IPS-18a (cell line): ENCODE measurements around the gene LINC00237.

Source experiments
- H3K27ac ChIP-seq: one replicate; pipeline ENCODE4 v1.5.1; 2013; ENCODE audit warnings: low read length
- H3K27me3 ChIP-seq: one replicate; pipeline ENCODE4 v1.6.1; 2013; ENCODE audit warnings: mild to moderate bottlenecking, low read length; ENCODE audit not compliant: control insufficient read depth, insufficient read depth
- H3K36me3 ChIP-seq: one replicate; pipeline ENCODE4 v1.6.1; 2013; ENCODE audit warnings: low read depth, low read length; ENCODE audit not compliant: control insufficient read depth
- H3K4me1 ChIP-seq: one replicate; pipeline ENCODE4 v1.6.1; 2013; ENCODE audit warnings: low read depth, low read length; ENCODE audit not compliant: control insufficient read depth
- H3K4me3 ChIP-seq: one replicate; pipeline ENCODE4 v1.5.1; 2013; ENCODE audit warnings: low read length
- H3K9ac ChIP-seq: one replicate; pipeline ENCODE4 v1.6.1; 2013; ENCODE audit warnings: mild to moderate bottlenecking, low read length, moderate library complexity
- H3K9me3 ChIP-seq: one replicate; pipeline ENCODE4 v1.6.1; 2013; ENCODE audit warnings: low read depth, low read length; ENCODE audit not compliant: control insufficient read depth

The LINC00237 gene

GRCh38 chr20:21103582-21104465, 2.3 kb downstream of the LINC00237 start:
- no peak overlapping the region for H3K9ac ChIP-seq
- H3K36me3 ChIP-seq: no peaks in the 10 kb centered on the region
- H3K9me3 ChIP-seq: no peaks in the 10 kb centered on the region
- H3K4me3 ChIP-seq: peak overlapping the region; percentile 69
- H3K4me1 ChIP-seq: peaks cover 41% of the 10 kb centered on the region
- H3K27ac ChIP-seq: no peak overlapping the region
- peaks cover 100% of the 10 kb centered on the region for H3K27me3 ChIP-seq

DNA sequence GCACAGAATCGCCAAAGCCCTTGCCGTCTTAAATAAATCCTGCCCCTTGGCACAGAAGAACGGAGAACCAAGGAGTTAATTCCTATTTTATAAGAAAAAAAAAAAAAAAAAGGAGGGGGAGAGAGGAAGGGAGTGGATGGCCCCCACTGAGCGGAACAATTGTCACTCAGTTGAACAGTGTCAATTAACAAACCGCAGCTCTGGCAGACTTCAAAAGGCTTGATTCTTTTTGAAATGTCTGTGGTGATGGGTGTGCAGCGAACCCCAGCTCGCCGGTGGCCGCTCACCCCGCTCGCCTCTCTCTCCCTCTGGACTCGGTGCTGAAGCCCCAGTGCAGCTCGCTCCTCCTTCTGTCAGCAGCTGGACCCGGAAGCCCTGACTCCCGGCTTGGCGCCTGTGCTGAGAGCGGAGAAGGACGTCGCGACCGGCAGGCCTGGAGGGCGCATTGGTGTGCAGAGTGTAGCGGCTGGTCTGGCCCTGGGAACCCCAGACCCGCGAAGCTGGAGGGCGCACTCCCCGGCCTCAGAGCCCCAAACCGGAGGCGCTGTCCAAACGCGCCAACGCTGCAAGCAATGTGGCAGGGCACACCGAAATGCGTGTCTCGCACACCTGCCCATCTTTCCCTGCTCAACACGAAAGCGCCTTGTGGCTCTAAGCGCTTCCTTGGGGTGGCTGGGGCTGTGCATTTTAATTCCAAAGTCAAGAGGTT, 3.4 kb downstream of the LINC00237 start:
- Histone ChIP-seq H3K9me3 (no peaks in the 10 kb centered on the region), H3K27me3 (peaks cover 100% of the 10 kb centered on the region), H3K9ac (no peak overlapping the region), H3K4me1 (peaks cover 43% of the 10 kb centered on the region), H3K4me3 (peak overlapping the region; percentile 69), H3K36me3 (no peaks in the 10 kb centered on the region), H3K27ac (no peak overlapping the region)

DNA sequence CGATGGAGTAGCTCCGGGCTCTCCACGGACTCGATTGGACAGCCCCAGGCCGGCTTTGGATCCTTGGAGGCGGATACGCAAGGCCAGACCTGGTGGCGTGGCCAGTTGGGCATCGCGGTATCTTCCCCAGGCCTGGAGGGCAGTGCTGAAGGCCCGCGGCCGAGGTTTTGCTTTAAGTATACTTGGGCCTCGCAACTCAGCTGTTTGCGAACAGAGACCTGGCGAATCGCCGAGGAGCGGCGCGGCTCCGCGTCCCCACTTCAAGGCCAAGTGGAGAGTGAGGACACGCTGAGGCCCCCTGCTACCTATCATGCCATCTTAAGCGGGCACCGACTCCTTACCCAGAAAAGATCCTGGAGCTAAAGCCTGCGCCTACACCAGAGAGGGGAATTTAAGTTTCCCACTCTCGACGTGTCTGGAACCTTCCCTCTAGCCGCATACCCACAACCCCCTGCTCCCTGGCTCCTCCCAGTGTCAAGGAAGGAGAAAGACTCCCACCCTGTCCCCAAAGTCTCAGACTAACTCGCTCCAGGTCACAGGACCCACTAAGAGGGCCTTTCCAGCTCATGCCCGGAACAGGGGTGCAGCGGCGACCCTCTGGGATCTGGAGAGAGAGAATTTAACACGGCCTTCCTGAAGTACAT, 4.1 kb downstream of the LINC00237 start:
- Histone ChIP-seq H3K9ac (peak overlapping the region; percentile 44), H3K27ac (no peak overlapping the region), H3K4me1 (peaks cover 41% of the 10 kb centered on the region), H3K27me3 (peaks cover 100% of the 10 kb centered on the region), H3K36me3 (no peaks in the 10 kb centered on the region), H3K4me3 (peak overlapping the region; percentile 69), H3K9me3 (no peaks in the 10 kb centered on the region)

DNA sequence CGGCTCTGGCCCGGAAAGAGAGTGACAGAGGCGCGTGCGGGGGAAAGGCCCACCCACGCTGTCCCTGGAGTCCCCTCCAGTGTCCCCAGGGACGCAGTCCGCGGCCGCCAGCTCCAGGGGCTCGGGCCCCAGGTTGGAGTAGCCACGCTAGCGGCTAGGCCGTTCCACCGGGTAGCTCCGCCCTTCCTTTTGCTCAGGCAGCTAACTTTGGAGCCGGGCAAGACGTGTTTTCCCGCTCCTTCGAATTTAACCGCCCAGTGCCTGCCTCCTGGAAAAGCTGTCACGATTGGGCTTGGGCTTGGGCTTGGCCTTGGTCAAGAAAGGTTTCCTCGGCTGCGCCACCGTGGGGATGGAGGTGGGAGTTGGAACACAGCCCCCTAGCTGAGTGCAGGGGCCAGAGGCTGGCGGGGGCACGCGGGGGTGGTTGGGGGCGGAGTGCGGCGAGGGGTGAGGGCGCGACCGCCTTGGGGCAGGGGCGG, 4.7 kb downstream of the LINC00237 start:
- Histone ChIP-seq H3K36me3 (no peaks in the 10 kb centered on the region), H3K27me3 (peaks cover 100% of the 10 kb centered on the region), H3K9me3 (no peaks in the 10 kb centered on the region), H3K4me3 (peak overlapping the region; percentile 69), H3K9ac (peak overlapping the region; percentile 65), H3K4me1 (peaks cover 35% of the 10 kb centered on the region), H3K27ac (no peak overlapping the region)

GRCh38 chr20:21100578-21101452, 5.3 kb downstream of the LINC00237 start:
- H3K4me3 ChIP-seq: peak overlapping the region; percentile 69
- H3K9me3 ChIP-seq: no peaks in the 10 kb centered on the region
- no peaks in the 10 kb centered on the region for H3K36me3 ChIP-seq
- peaks cover 33% of the 10 kb centered on the region for H3K4me1 ChIP-seq
- H3K9ac ChIP-seq: peak overlapping the region; percentile 65
- H3K27ac ChIP-seq: no peak overlapping the region
- peaks cover 98% of the 10 kb centered on the region for H3K27me3 ChIP-seq

GRCh38 chr20:21099751-21100577, 6.2 kb downstream of the LINC00237 start:
- Histone ChIP-seq H3K4me3 (peak overlapping the region; percentile 69), H3K4me1 (peaks cover 32% of the 10 kb centered on the region), H3K9me3 (no peaks in the 10 kb centered on the region), H3K9ac (peak overlapping the region; percentile 65), H3K27me3 (peaks cover 95% of the 10 kb centered on the region), H3K36me3 (no peaks in the 10 kb centered on the region), H3K27ac (no peak overlapping the region)

GRCh38 chr20:21096321-21097043, 9.7 kb downstream of the LINC00237 start:
- no peaks in the 10 kb centered on the region for H3K36me3 ChIP-seq
- H3K27me3 ChIP-seq: peaks cover 66% of the 10 kb centered on the region
- peaks cover 14% of the 10 kb centered on the region for H3K4me1 ChIP-seq
- no peak overlapping the region for H3K4me3 ChIP-seq
- H3K9ac ChIP-seq: no peak overlapping the region
- H3K27ac ChIP-seq: no peak overlapping the region
- no peaks in the 10 kb centered on the region for H3K9me3 ChIP-seq

DNA sequence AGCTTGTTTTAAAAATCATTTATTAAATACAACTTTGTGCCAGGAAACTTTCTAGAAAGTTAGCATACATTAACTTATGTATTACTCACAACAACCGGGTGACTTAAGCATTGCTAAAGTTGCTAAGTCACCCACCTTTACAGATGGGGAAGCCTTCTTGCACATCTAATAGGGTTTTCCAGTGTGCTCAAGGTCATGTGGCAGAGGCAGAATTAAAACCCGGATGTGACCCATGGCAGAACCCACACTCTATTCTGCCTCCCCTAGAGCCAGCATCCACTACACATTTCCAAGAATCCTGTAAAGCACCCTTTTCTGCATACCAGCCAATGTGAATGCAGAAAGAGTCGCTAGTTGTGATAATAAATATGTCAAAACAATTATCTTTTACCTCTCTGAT, 13.4 kb downstream of the LINC00237 start:
- Histone ChIP-seq H3K36me3 (no peaks in the 10 kb centered on the region), H3K9me3 (no peaks in the 10 kb centered on the region), H3K4me3 (no peak overlapping the region), H3K9ac (no peak overlapping the region), H3K27ac (no peak overlapping the region), H3K4me1 (peaks cover 33% of the 10 kb centered on the region), H3K27me3 (peaks cover 30% of the 10 kb centered on the region)

- Histone ChIP-seq H3K9ac (no peak overlapping the region), H3K4me1 (peaks cover 33% of the 10 kb centered on the region), H3K27ac (no peak overlapping the region), H3K36me3 (no peaks in the 10 kb centered on the region), H3K27me3 (peaks cover 11% of the 10 kb centered on the region), H3K4me3 (no peak overlapping the region), H3K9me3 (no peaks in the 10 kb centered on the region)
Measured at GRCh38 chr20:21090721-21091120, 15.4 kb downstream of the LINC00237 start.

GRCh38 chr20:21090111-21090618, 16.0 kb downstream of the LINC00237 start:
- Histone ChIP-seq H3K4me3 (peak overlapping the region; percentile 5), H3K4me1 (peaks cover 33% of the 10 kb centered on the region), H3K27me3 (peaks cover 6% of the 10 kb centered on the region), H3K27ac (no peak overlapping the region), H3K36me3 (no peaks in the 10 kb centered on the region), H3K9ac (no peak overlapping the region), H3K9me3 (no peaks in the 10 kb centered on the region)
